Measurements from ENCODE around the gene ARHGAP20. TPM values are rescaled to one million over a fixed set of nuclear protein-coding genes. Genes with fewer than 3 reads are reported as not detected.

Gene ARHGAP20
- total RNA-seq, 2 experiments from 2014 or later: not detected

DNA sequence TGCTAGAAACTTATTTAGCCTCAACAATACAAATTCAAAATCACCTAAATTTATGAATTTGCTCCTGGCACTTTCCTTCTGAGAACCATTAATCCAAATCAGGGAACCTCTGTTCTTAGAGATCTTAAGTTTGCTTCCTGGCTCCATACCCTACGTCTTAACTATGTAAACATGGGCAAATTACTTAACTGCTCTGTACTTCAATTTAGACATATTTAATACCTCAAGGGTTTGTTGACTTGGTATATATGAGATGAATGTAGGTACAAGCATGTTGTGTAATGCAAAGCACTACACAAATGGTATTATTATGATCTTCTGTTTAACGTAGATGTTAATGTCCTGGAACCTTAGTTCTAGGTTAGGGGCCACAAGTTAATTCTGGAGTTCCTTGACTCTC is 22.6 kb upstream of the ARHGAP20 start:
- no peak overlapping the region for H3K4me2 ChIP-seq (ENCODE audit: low read length)

DNA sequence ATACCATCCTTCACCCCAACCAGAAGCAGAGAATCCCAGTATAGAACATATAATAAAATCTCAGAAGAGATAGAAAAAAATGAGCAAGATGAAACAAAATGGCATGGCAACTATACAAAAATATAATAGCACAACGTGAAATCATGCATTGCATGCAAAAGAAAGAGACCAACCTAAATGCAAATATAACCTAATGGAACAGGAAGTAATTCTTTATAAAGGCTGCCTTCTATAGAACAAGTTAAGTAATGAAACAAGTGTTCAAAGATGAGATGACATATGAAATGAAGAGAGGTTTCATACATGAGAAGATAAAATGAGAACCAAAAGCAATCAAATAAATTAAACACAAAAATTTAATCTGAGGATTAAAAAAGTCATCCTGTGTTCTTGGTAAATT is 18.5 kb upstream of the ARHGAP20 start:
- no peak for TF ChIP-seq EZH2phosphoT487 (IDR thresholded peaks at IDR 0.05; ENCODE audit: borderline replicate concordance, low read depth, low read length)
- TF ChIP-seq, protein P1, sequence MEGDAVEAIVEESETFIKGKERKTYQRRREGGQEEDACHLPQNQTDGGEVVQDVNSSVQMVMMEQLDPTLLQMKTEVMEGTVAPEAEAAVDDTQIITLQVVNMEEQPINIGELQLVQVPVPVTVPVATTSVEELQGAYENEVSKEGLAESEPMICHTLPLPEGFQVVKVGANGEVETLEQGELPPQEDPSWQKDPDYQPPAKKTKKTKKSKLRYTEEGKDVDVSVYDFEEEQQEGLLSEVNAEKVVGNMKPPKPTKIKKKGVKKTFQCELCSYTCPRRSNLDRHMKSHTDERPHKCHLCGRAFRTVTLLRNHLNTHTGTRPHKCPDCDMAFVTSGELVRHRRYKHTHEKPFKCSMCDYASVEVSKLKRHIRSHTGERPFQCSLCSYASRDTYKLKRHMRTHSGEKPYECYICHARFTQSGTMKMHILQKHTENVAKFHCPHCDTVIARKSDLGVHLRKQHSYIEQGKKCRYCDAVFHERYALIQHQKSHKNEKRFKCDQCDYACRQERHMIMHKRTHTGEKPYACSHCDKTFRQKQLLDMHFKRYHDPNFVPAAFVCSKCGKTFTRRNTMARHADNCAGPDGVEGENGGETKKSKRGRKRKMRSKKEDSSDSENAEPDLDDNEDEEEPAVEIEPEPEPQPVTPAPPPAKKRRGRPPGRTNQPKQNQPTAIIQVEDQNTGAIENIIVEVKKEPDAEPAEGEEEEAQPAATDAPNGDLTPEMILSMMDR (conservative IDR thresholded peaks at IDR 0.05; ENCODE audit: low read length): no peak
- Histone ChIP-seq H3K4me2 (ENCODE audit: low read length) (no peak overlapping the region), H3K36me3 (ENCODE audit: insufficient read depth, low read length) (no peaks in the 10 kb centered on the region), H3K4me3 (ENCODE audit: low read depth, low read length, poor library complexity, severe bottlenecking) (no peak overlapping the region), H3K79me2 (ENCODE audit: insufficient read depth, low read depth, low read length) (no peaks in the 10 kb centered on the region), H2AFZ (ENCODE audit: low read length) (no peak overlapping the region), H3K9me2 (ENCODE audit: insufficient read depth, low read length) (no peaks in the 10 kb centered on the region), H4K20me1 (ENCODE audit: insufficient read depth, low read length) (no peaks in the 10 kb centered on the region), H3K4me1 (ENCODE audit: insufficient read depth, low read length, poor library complexity, severe bottlenecking) (no peaks in the 10 kb centered on the region), H3K27ac (ENCODE audit: low read depth, low read length, poor library complexity, severe bottlenecking) (no peak overlapping the region), H3K9me3 (ENCODE audit: low read length) (no peaks in the 10 kb centered on the region)
- CTCF ChIA-PET (ENCODE audit: unreplicated experiment): no interaction called here
- intact Hi-C loops (cut with micrococcal nuclease; ENCODE audit: unreplicated experiment): no loop called here
- POLR2A ChIA-PET: no interaction called here
- no TSS peak for BruUV-seq (replicated peaks)
- DNase-seq (ENCODE audit: low spot score): no peak

More for the DNA sequence above, 22.6 kb upstream of the ARHGAP20 start:
- CTCF ChIA-PET (ENCODE audit: unreplicated experiment): no interaction called here
- no peak for TF ChIP-seq EZH2phosphoT487 (IDR thresholded peaks at IDR 0.05; ENCODE audit: borderline replicate concordance, low read depth, low read length)
- TF ChIP-seq, protein P1 (conservative IDR thresholded peaks at IDR 0.05; ENCODE audit: low read length): no peak
- POLR2A ChIA-PET: no interaction called here
- Histone ChIP-seq H3K4me3 (ENCODE audit: low read depth, low read length, poor library complexity, severe bottlenecking) (no peak overlapping the region), H3K79me2 (ENCODE audit: insufficient read depth, low read depth, low read length) (no peaks in the 10 kb centered on the region), H3K4me1 (ENCODE audit: insufficient read depth, low read length, poor library complexity, severe bottlenecking) (no peaks in the 10 kb centered on the region), H4K20me1 (ENCODE audit: insufficient read depth, low read length) (no peaks in the 10 kb centered on the region), H3K36me3 (ENCODE audit: insufficient read depth, low read length) (no peaks in the 10 kb centered on the region), H2AFZ (ENCODE audit: low read length) (no peak overlapping the region), H3K27ac (ENCODE audit: low read depth, low read length, poor library complexity, severe bottlenecking) (no peak overlapping the region), H3K9me2 (ENCODE audit: insufficient read depth, low read length) (no peaks in the 10 kb centered on the region), H3K9me3 (ENCODE audit: low read length) (no peaks in the 10 kb centered on the region)
- no peak for DNase-seq (ENCODE audit: low spot score)
- BruUV-seq (replicated peaks): no TSS peak
- intact Hi-C loops (cut with micrococcal nuclease; ENCODE audit: unreplicated experiment): no loop called here

DNA sequence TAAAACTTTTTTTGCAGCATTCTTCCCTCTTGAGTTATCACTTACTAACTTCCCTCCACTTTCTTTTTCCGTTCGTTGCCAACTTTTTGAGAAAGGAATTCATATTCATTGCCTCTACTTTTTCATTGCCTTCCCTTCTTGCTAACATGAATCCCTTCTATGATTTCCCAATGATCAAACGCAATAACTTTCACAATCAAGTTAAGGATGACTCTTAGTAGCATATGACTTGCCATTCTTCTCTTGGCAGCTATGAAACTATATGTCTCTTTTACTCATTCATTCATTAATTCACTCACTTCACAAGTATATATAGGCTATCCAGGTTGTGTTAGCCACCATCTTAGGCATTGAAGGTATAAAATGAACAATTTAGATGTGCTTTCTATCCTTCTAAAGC is 16.6 kb upstream of the ARHGAP20 start:
- H3K4me3 ChIP-seq (ENCODE audit: low read depth, low read length, poor library complexity, severe bottlenecking): no peak overlapping the region
- H3K36me3 ChIP-seq (ENCODE audit: insufficient read depth, low read length): no peaks in the 10 kb centered on the region
- no TSS peak for BruUV-seq (replicated peaks)
- ChIA-PET CTCF (ENCODE audit: unreplicated experiment) (interaction anchor here (0.6 kb wide), 1 partner anchor 155 kb away, joined by 3 read pairs; no protein-coding TSS in a partner anchor), POLR2A (no interaction called here)
- TF ChIP-seq EZH2phosphoT487 (IDR thresholded peaks at IDR 0.05; ENCODE audit: borderline replicate concordance, low read depth, low read length): no peak
- TF ChIP-seq, protein P1 (conservative IDR thresholded peaks at IDR 0.05; ENCODE audit: low read length): no peak
- no peaks in the 10 kb centered on the region for H3K4me1 ChIP-seq (ENCODE audit: insufficient read depth, low read length, poor library complexity, severe bottlenecking)
- H2AFZ ChIP-seq (ENCODE audit: low read length): no peak overlapping the region
- H3K27ac ChIP-seq (ENCODE audit: low read depth, low read length, poor library complexity, severe bottlenecking): no peak overlapping the region
- no peak for DNase-seq (ENCODE audit: low spot score)
- H3K9me2 ChIP-seq (ENCODE audit: insufficient read depth, low read length): no peaks in the 10 kb centered on the region
- intact Hi-C loops (cut with micrococcal nuclease; ENCODE audit: unreplicated experiment): no loop called here
- no peak overlapping the region for H3K4me2 ChIP-seq (ENCODE audit: low read length)
- H4K20me1 ChIP-seq (ENCODE audit: insufficient read depth, low read length): no peaks in the 10 kb centered on the region
- H3K9me3 ChIP-seq (ENCODE audit: low read length): no peaks in the 10 kb centered on the region
- no peaks in the 10 kb centered on the region for H3K79me2 ChIP-seq (ENCODE audit: insufficient read depth, low read depth, low read length)
